Measurements from ENCODE around the gene SPAG6. TPM values are rescaled to one million over a fixed set of nuclear protein-coding genes. Genes with fewer than 3 reads are reported as not detected.

Gene SPAG6
- total RNA-seq, 2 experiments from 2014 or later = not detected

- TF ChIP-seq, protein P1, sequence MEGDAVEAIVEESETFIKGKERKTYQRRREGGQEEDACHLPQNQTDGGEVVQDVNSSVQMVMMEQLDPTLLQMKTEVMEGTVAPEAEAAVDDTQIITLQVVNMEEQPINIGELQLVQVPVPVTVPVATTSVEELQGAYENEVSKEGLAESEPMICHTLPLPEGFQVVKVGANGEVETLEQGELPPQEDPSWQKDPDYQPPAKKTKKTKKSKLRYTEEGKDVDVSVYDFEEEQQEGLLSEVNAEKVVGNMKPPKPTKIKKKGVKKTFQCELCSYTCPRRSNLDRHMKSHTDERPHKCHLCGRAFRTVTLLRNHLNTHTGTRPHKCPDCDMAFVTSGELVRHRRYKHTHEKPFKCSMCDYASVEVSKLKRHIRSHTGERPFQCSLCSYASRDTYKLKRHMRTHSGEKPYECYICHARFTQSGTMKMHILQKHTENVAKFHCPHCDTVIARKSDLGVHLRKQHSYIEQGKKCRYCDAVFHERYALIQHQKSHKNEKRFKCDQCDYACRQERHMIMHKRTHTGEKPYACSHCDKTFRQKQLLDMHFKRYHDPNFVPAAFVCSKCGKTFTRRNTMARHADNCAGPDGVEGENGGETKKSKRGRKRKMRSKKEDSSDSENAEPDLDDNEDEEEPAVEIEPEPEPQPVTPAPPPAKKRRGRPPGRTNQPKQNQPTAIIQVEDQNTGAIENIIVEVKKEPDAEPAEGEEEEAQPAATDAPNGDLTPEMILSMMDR (IDR thresholded peaks at IDR 0.05) = no peak
- Mint-ChIP-seq H3K4me1 (ENCODE audit: low read depth) (peaks cover 20% of the 10 kb centered on the region), H3K27ac (no peak overlapping the region), H3K4me3 (no peak overlapping the region), H3K36me3 (ENCODE audit: low read depth) (peaks cover 6% of the 10 kb centered on the region), H3K9me3 (peaks cover 8% of the 10 kb centered on the region), H3K27me3 (peaks cover 58% of the 10 kb centered on the region)
- DNase-seq (no peak), ATAC-seq (no peak)
- intact Hi-C loops (cut with micrococcal nuclease) = loop anchor here (10.0 kb wide), 1 partner anchor 641 kb away; no protein-coding TSS in a partner anchor
- POLR2A ChIA-PET = interaction anchor here (1.1 to 2.7 kb wide), 2 partner anchors 19 to 114 kb away, joined by 3 to 6 read pairs; no protein-coding TSS in a partner anchor
- CTCF ChIA-PET = interaction anchor here (0.7 kb wide), 1 partner anchor 42 kb away, joined by 3 read pairs; no protein-coding TSS in a partner anchor
These were observed 1.6 kb upstream of the SPAG6 start for GRCh38 chr10:22343731-22344130.

- Mint-ChIP-seq H3K4me1 (ENCODE audit: low read depth) (peaks cover 18% of the 10 kb centered on the region), H3K9me3 (peaks cover 8% of the 10 kb centered on the region), H3K27ac (no peak overlapping the region), H3K27me3 (peaks cover 54% of the 10 kb centered on the region), H3K36me3 (ENCODE audit: low read depth) (peaks cover 6% of the 10 kb centered on the region), H3K4me3 (peak overlapping the region; percentile 56)
- CTCF ChIA-PET = no interaction called here
- POLR2A ChIA-PET = interaction anchor here (0.6 to 2.7 kb wide), 4 partner anchors 20 to 130 kb away, joined by 3 to 6 read pairs (median 4); no protein-coding TSS in a partner anchor
- DNase-seq (no peak), ATAC-seq (no peak)
- TF ChIP-seq, protein P1 (IDR thresholded peaks at IDR 0.05) = no peak
- intact Hi-C loops (cut with micrococcal nuclease) = loop anchor here (10.0 kb wide), 1 partner anchor 641 kb away; no protein-coding TSS in a partner anchor
These were observed 1.0 kb upstream of the SPAG6 start for GRCh38 chr10:22344249-22344648.

DNA sequence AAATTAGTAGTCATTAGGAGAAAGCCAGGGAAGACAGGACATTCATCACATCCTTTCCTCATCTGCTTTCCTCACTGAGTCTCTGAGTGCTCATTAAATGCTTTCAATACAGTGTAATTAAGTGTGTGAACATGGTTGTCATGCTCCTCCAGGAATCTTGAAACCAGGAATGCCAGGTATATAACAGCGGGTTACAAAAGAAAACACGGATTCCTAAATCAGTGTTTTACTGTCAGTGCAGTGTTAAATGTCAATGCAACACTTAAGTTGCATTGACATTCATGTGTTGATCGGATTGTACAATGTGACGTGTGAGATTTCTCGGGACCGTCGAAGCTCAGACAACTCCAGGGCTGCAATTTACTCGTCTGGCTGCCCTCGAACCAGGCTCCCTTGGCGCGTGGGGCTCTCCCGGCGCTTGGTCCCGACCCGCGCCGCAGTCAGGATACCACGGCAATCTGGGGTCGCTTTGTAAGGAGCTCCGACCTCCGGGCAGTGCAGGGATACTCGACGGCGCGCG, 455 bp upstream of the SPAG6 start:
- CTCF ChIA-PET = interaction anchor here (0.8 to 0.9 kb wide), 3 partner anchors 23 to 84 kb away, joined by 3 read pairs; no protein-coding TSS in a partner anchor
- intact Hi-C loops (cut with micrococcal nuclease) = loop anchor here (10.0 kb wide), 1 partner anchor 640 kb away; no protein-coding TSS in a partner anchor
- H3K4me1 Mint-ChIP-seq (ENCODE audit: low read depth) = peaks cover 18% of the 10 kb centered on the region
- no peak overlapping the region for H3K27ac Mint-ChIP-seq
- H3K27me3 Mint-ChIP-seq = peaks cover 51% of the 10 kb centered on the region
- TF ChIP-seq, protein P1 (IDR thresholded peaks at IDR 0.05) = no peak
- H3K4me3 Mint-ChIP-seq = peak overlapping the region; percentile 56
- POLR2A ChIA-PET = interaction anchor here (0.6 to 2.7 kb wide), 5 partner anchors 11 to 130 kb away, joined by 3 to 6 read pairs (median 4); no protein-coding TSS in a partner anchor
- ATAC-seq (no peak), DNase-seq (no peak)
- H3K36me3 Mint-ChIP-seq (ENCODE audit: low read depth) = peaks cover 6% of the 10 kb centered on the region
- peaks cover 8% of the 10 kb centered on the region for H3K9me3 Mint-ChIP-seq

DNA sequence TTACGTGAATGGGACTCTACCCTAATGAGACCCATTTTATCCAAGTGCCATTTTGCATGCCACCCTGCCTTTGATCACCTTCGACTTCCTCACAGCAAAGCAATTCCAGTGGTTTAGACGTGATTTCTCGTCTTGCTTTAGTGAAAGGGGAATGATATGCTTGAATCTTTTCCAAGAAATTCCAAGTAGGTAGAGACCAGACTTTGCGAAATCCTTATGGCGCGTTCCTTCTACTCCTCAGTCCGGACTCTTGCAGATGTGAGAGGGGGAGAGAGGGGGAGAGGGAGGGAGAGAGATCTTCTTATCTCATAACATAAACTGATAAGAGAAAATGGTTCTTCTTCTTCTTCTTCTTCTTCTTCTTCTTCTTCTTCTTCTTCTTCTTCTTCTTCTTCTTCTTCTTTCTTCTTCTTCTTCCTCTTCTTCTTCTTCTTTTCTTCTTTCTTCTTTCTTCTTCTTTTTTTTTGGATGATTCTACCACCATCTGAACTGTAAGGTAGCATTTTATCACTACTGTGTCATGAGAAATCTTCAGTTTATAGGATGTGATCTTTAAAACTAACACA, 883 bp downstream of the SPAG6 start:
- POLR2A ChIA-PET = interaction anchor here (1.6 kb wide), 1 partner anchor 128 kb away, joined by 5 read pairs; no protein-coding TSS in a partner anchor
- intact Hi-C loops (cut with micrococcal nuclease) = loop anchor here (10.0 kb wide), 1 partner anchor 639 kb away; no protein-coding TSS in a partner anchor
- ATAC-seq = no peak
- CTCF ChIA-PET = no interaction called here
- H3K27me3 Mint-ChIP-seq = peaks cover 52% of the 10 kb centered on the region
- TF ChIP-seq, protein P1 (IDR thresholded peaks at IDR 0.05) = no peak
- peaks cover 15% of the 10 kb centered on the region for H3K4me1 Mint-ChIP-seq (ENCODE audit: low read depth)
- peaks cover 8% of the 10 kb centered on the region for H3K9me3 Mint-ChIP-seq
- H3K36me3 Mint-ChIP-seq (ENCODE audit: low read depth) = peaks cover 6% of the 10 kb centered on the region
- H3K4me3 Mint-ChIP-seq = peak overlapping the region; percentile 33
- DNase-seq = no peak
- H3K27ac Mint-ChIP-seq = no peak overlapping the region

- Mint-ChIP-seq H3K36me3 (ENCODE audit: low read depth) (peaks cover 4% of the 10 kb centered on the region), H3K4me1 (ENCODE audit: low read depth) (peaks cover 6% of the 10 kb centered on the region), H3K9me3 (peaks cover 5% of the 10 kb centered on the region), H3K27ac (no peak overlapping the region), H3K4me3 (no peak overlapping the region), H3K27me3 (peaks cover 28% of the 10 kb centered on the region)
- DNase-seq = no peak
- no peak for ATAC-seq
- intact Hi-C loops (cut with micrococcal nuclease) = loop anchor here (10.0 kb wide), 1 partner anchor 635 kb away; no protein-coding TSS in a partner anchor
- TF ChIP-seq, protein P1 (IDR thresholded peaks at IDR 0.05) = no peak
- ChIA-PET POLR2A (interaction anchor here (1.2 kb wide), 1 partner anchor 9 kb away, joined by 5 read pairs; no protein-coding TSS in a partner anchor), CTCF (interaction anchor here (0.9 to 1.3 kb wide), 2 partner anchors 9 to 340 kb away, joined by 5 to 6 read pairs; no protein-coding TSS in a partner anchor)
These were observed 4.5 kb downstream of the SPAG6 start for GRCh38 chr10:22349755-22350154.

All from activated CD8-positive, alpha-beta T cell treated with anti-CD3 and anti-CD28 coated beads for 36 hours (primary cell).